Neuronal stem cell (in vitro differentiated cells): ENCODE results near the gene PRDM5.

ENCODE experiments used
- DNase-seq: peaks from one replicate; pipeline ENCODE4 v3.0.0-alpha.2; 2013; ENCODE audit warnings: low spot score
- H2AFZ ChIP-seq: one replicate; pipeline ENCODE4 v1.6.1; 2013; ENCODE audit warnings: mild to moderate bottlenecking, low read length, inconsistent platforms
- H2AK5ac ChIP-seq: 2 replicates; pipeline ENCODE4 v1.6.1; 2013; ENCODE audit warnings: low read depth, mild to moderate bottlenecking, inconsistent platforms, low read length, moderate library complexity, mixed read lengths
- H2BK120ac ChIP-seq: 2 replicates; pipeline ENCODE4 v1.6.1; 2013; ENCODE audit warnings: low read depth, mild to moderate bottlenecking, inconsistent platforms, low read length, moderate library complexity, mixed read lengths
- H2BK12ac ChIP-seq: one replicate; pipeline ENCODE4 v1.6.1; 2013; ENCODE audit warnings: low read length, inconsistent platforms
- H2BK15ac ChIP-seq: 2 replicates; pipeline ENCODE4 v1.6.1; 2013; ENCODE audit warnings: mild to moderate bottlenecking, low read length, inconsistent platforms, mixed read lengths
- H2BK5ac ChIP-seq: one replicate; pipeline ENCODE4 v1.6.1; 2013; ENCODE audit warnings: inconsistent platforms, mild to moderate bottlenecking, low read length, moderate library complexity
- H3K14ac ChIP-seq: one replicate; pipeline ENCODE4 v1.6.1; 2013; ENCODE audit warnings: low read length, inconsistent platforms
- H3K18ac ChIP-seq: 2 replicates; pipeline ENCODE4 v1.6.1; 2013; ENCODE audit warnings: low read length, inconsistent platforms
- H3K23ac ChIP-seq: 2 replicates; pipeline ENCODE4 v1.6.1; 2013; ENCODE audit warnings: low read depth, mild to moderate bottlenecking, mixed read lengths, low read length, inconsistent platforms; ENCODE audit not compliant: poor library complexity
- H3K27ac ChIP-seq: replicated peaks from 3 replicates; pipeline ENCODE4 v1.5.1; 2013; ENCODE audit warnings: low read length, inconsistent platforms
- H3K27me3 ChIP-seq, 3 experiments: 2 replicates each; pipeline ENCODE4 v1.6.1; 2013; ENCODE audit warnings: low read length in 3 of 3, mild to moderate bottlenecking in 2 of 3, inconsistent platforms in 1 of 3, low read depth in 1 of 3, mixed read lengths in 1 of 3, moderate library complexity in 1 of 3; ENCODE audit not compliant: control insufficient read depth in 3 of 3, insufficient read depth in 3 of 3
- H3K36me3 ChIP-seq, 2 donors: replicated peaks in 1 of 2; 2 replicates each; pipeline ENCODE4 v1.6.1; 2013; ENCODE audit warnings: low read length in 2 of 2; ENCODE audit not compliant: control insufficient read depth in 2 of 2, insufficient read depth in 2 of 2
- H3K4ac ChIP-seq: 2 replicates; pipeline ENCODE4 v1.6.1; 2013; ENCODE audit warnings: inconsistent platforms, mild to moderate bottlenecking, low read length, moderate library complexity
- H3K4me1 ChIP-seq, 2 donors: 1 replicate in 1 of 2; 2 replicates in 1 of 2; pipeline ENCODE4 v1.6.1; 2013; ENCODE audit warnings: low read length in 2 of 2, low read depth in 1 of 2; ENCODE audit not compliant: control insufficient read depth in 2 of 2, insufficient read depth in 1 of 2
- H3K4me2 ChIP-seq: one replicate; pipeline ENCODE4 v1.6.1; 2013; ENCODE audit warnings: mild to moderate bottlenecking, low read length, inconsistent platforms; ENCODE audit not compliant: insufficient read depth, poor library complexity, severe bottlenecking
- H3K4me3 ChIP-seq, 2 donors: 2 replicates each; pipeline ENCODE4 v1.5.1; 2013; ENCODE audit warnings: low read length in 2 of 2, mild to moderate bottlenecking in 2 of 2, inconsistent platforms in 1 of 2, moderate library complexity in 1 of 2
- H3K79me1 ChIP-seq: one replicate; pipeline ENCODE4 v1.6.1; 2013; ENCODE audit warnings: low read depth, mild to moderate bottlenecking, inconsistent platforms, low read length, moderate library complexity
- H3K9ac ChIP-seq: one replicate; pipeline ENCODE4 v1.6.1; 2013; ENCODE audit warnings: mild to moderate bottlenecking, low read depth, low read length, inconsistent platforms; ENCODE audit not compliant: poor library complexity
- H3K9me3 ChIP-seq, 2 donors: replicated peaks in 1 of 2; 2 replicates each; pipeline versions ENCODE3 to v1.6.1; 2013; ENCODE audit warnings: low read length in 2 of 2, mild to moderate bottlenecking in 2 of 2, inconsistent platforms in 1 of 2, low read depth in 1 of 2, mixed read lengths in 1 of 2, moderate library complexity in 1 of 2; ENCODE audit not compliant: control insufficient read depth in 2 of 2, insufficient read depth in 1 of 2
- H4K8ac ChIP-seq: one replicate; pipeline ENCODE4 v1.6.1; 2013; ENCODE audit warnings: low read depth, mild to moderate bottlenecking, inconsistent platforms, low read length, moderate library complexity
- H4K91ac ChIP-seq: one replicate; pipeline ENCODE4 v1.6.1; 2013; ENCODE audit warnings: low read length, low read depth, mild to moderate bottlenecking, inconsistent platforms; ENCODE audit not compliant: poor library complexity
- WGBS, 2 donors: extraction: QIAGEN DNeasy Blood & Tissue Kit; methylation state at CpG; one replicate each; pipeline ENCODE4 v1.1.7; 2013; ENCODE audit warnings: missing lambda C conversion rate in 2 of 2, mixed read lengths in 1 of 2; ENCODE audit not compliant: insufficient read length in 2 of 2, insufficient replicate concordance in 1 of 2; ENCODE audit errors: extremely low coverage in 2 of 2; 5-methylcytosine and 5-hydroxymethylcytosine counted together

Gene PRDM5

DNA sequence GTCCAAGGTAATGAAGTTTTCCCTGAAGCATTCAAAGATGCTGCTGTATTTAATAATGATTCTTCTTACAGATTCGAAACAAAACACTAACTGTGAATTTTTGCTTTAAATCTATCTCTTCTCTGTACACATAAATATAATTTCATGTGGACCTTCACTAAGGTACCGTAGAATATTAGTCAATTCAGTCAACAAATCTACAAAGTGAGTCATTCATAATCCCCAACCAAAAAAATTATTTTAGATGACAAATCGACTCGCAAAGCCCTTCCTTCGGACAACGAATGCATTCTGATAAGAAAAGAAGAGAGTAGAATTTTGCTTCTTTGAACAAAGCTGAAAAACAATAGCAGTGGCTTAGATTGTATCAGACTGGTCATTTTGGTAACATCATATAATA, 95.7 kb downstream of the PRDM5 start:
- H3K4me3 ChIP-seq, result no peak overlapping the region
- no peak overlapping the region for H4K8ac ChIP-seq
- no peaks in the 10 kb centered on the region for H3K36me3 ChIP-seq
- no peak for DNase-seq
- WGBS, 2 donors, result no CpG with 5 or more reads among the region's 6 CpGs
- no peak overlapping the region for H3K23ac ChIP-seq
- no peak overlapping the region for H2AFZ ChIP-seq
- no peak overlapping the region for H3K14ac ChIP-seq
- no peak overlapping the region for H3K9ac ChIP-seq
- H3K4me2 ChIP-seq, result no peak overlapping the region
- no peaks in the 10 kb centered on the region for H3K4me1 ChIP-seq
- no peak overlapping the region for H3K18ac ChIP-seq
- no peak overlapping the region for H2BK12ac ChIP-seq
- H2AK5ac ChIP-seq, result no peak overlapping the region
- no peak overlapping the region for H3K27ac ChIP-seq
- H3K9me3 ChIP-seq, result no peaks in the 10 kb centered on the region
- no peaks in the 10 kb centered on the region for H3K79me1 ChIP-seq
- no peaks in the 10 kb centered on the region for H3K27me3 ChIP-seq
- no peak overlapping the region for H2BK5ac ChIP-seq
- H2BK120ac ChIP-seq, result no peak overlapping the region
- no peak overlapping the region for H4K91ac ChIP-seq
- no peak overlapping the region for H3K4ac ChIP-seq
- no peak overlapping the region for H2BK15ac ChIP-seq

DNA sequence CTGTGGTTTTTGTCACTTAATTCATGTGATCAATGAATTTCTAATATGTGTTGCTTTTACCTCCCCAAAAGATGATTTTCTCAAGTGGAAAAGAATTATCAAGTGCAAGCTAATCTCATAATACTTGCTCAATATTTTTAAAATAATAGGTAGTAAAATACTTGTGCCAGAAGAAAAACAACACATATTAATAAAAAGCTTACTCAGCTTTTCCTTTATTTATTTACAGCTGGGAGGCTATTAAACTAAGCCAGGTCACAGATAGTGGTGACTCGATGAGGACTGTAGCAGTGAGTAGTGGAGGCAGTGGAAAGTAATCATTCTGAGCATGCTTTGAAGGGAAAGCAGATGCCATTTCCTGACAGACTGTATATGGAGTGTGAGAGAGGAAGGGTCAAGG, 96.1 kb downstream of the PRDM5 start:
- Histone ChIP-seq H3K9ac (no peak overlapping the region), H3K4me2 (no peak overlapping the region), H3K4me1 (no peaks in the 10 kb centered on the region)

DNA sequence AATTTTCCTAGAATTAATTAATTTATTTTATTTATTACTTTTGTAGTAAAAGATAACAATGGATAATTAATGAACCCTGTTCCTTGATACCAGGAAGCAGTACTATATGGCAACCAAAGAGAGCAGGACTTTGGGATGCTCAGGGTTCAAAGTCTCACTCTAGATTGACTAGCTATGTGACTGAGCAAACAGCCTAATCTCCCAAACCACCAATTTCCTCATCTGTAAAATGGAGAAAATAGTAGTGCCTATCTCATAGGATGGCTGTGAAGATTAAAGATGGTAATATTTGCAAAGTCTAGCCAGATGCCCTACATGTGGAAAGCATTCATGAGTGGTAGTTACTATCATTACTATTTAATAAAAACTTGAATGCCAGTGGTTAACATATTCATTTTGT, 97.6 kb downstream of the PRDM5 start:
- Histone ChIP-seq H3K27me3 (no peaks in the 10 kb centered on the region), H2BK120ac (no peak overlapping the region), H2BK15ac (no peak overlapping the region), H3K18ac (no peak overlapping the region), H3K4me1 (no peaks in the 10 kb centered on the region), H2AK5ac (no peak overlapping the region), H3K23ac (no peak overlapping the region), H3K9ac (no peak overlapping the region), H2BK12ac (no peak overlapping the region), H4K91ac (no peak overlapping the region), H3K27ac (no peak overlapping the region), H3K36me3 (no peaks in the 10 kb centered on the region), H3K9me3 (no peaks in the 10 kb centered on the region), H3K79me1 (no peaks in the 10 kb centered on the region), H2BK5ac (no peak overlapping the region), H3K4me2 (no peak overlapping the region), H3K14ac (no peak overlapping the region), H4K8ac (no peak overlapping the region), H3K4me3 (no peak overlapping the region), H3K4ac (no peak overlapping the region), H2AFZ (no peak overlapping the region)
- DNase-seq, result no peak

More for the DNA sequence above, 96.1 kb downstream of the PRDM5 start:
- WGBS, 2 donors, result no CpG with 5 or more reads among the region's 1 CpG
- no peaks in the 10 kb centered on the region for H3K9me3 ChIP-seq
- no peak overlapping the region for H4K8ac ChIP-seq
- H4K91ac ChIP-seq, result no peak overlapping the region
- no peak overlapping the region for H2BK15ac ChIP-seq
- H2AFZ ChIP-seq, result no peak overlapping the region
- no peak overlapping the region for H2BK5ac ChIP-seq
- no peaks in the 10 kb centered on the region for H3K27me3 ChIP-seq
- H3K23ac ChIP-seq, result no peak overlapping the region
- no peak overlapping the region for H3K14ac ChIP-seq
- H2BK120ac ChIP-seq, result no peak overlapping the region
- no peaks in the 10 kb centered on the region for H3K79me1 ChIP-seq
- no peak overlapping the region for H3K18ac ChIP-seq
- H3K36me3 ChIP-seq, result no peaks in the 10 kb centered on the region
- no peak overlapping the region for H3K27ac ChIP-seq
- DNase-seq, result no peak
- no peak overlapping the region for H2BK12ac ChIP-seq
- H2AK5ac ChIP-seq, result no peak overlapping the region
- no peak overlapping the region for H3K4me3 ChIP-seq
- no peak overlapping the region for H3K4ac ChIP-seq

DNA sequence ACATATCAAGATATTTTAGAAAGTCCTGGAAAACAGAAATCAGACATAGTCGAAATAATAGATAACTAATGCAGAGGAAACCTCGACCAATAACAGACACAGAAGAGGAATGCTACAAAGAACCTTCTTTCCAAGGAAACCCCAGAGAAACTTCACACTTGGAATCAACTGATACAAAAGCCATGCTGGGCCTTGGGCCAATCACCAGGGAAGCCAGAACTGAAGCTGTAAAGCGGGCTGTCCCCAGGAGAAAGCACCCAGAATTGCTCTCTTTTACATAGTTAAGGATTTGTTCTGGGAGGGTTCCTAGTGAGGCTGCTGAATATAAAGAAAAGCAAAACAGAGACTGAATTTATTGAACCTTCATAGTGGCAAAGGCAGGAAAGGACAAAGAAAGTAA, 100.5 kb downstream of the PRDM5 start:
- H3K36me3 ChIP-seq, result no peaks in the 10 kb centered on the region
- no peak overlapping the region for H3K14ac ChIP-seq
- no peak overlapping the region for H2AK5ac ChIP-seq
- no peak overlapping the region for H2BK15ac ChIP-seq
- no peak overlapping the region for H4K8ac ChIP-seq
- H3K27me3 ChIP-seq, result no peaks in the 10 kb centered on the region
- no peak overlapping the region for H3K9ac ChIP-seq
- H4K91ac ChIP-seq, result no peak overlapping the region
- H3K27ac ChIP-seq, result no peak overlapping the region
- H3K4ac ChIP-seq, result no peak overlapping the region
- no peak overlapping the region for H2BK12ac ChIP-seq
- DNase-seq, result no peak
- H3K4me1 ChIP-seq, result no peaks in the 10 kb centered on the region
- no peaks in the 10 kb centered on the region for H3K79me1 ChIP-seq
- no peak overlapping the region for H3K4me3 ChIP-seq
- H2BK5ac ChIP-seq, result no peak overlapping the region
- H2BK120ac ChIP-seq, result no peak overlapping the region
- H3K4me2 ChIP-seq, result no peak overlapping the region
- WGBS, 2 donors, result no CpG with 5 or more reads among the region's 3 CpGs
- H2AFZ ChIP-seq, result peak overlapping the region; percentile 8
- no peak overlapping the region for H3K18ac ChIP-seq
- no peaks in the 10 kb centered on the region for H3K9me3 ChIP-seq
- no peak overlapping the region for H3K23ac ChIP-seq
